Activated effector memory CD4-positive, alpha-beta T cell treated with Interleukin-2 at 50 U/mL for 16 hours (primary cell): ENCODE results near the gene CDH4.
A peak's percentile ranks its signal among the peaks of the same experiment; 100 is the strongest.

Source experiments
- DNase-seq: peaks from one replicate; pipeline ENCODE4 v3.0.0-alpha.2; 2020

The CDH4 gene

DNA sequence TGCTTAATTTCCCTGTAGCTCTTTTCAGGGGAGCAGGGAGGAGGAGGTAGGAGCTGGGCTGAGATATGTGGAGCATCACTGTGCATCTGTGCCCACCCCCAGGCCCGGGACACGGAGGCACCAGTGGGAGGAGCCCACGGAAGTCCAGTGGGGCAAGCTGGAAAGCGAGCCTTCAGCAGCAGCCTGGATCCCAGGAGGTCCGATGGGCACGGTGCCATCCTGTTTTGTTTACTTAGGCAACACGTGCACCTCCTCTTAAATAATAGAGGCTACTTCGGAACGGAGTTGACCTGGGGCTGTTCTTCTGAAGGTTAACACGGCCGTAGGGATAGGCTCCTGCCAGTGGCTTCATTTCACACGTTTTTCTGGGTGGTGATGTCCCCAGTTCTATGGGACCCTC is 51.6 kb downstream of the CDH4 start:
- no peak for DNase-seq

DNA sequence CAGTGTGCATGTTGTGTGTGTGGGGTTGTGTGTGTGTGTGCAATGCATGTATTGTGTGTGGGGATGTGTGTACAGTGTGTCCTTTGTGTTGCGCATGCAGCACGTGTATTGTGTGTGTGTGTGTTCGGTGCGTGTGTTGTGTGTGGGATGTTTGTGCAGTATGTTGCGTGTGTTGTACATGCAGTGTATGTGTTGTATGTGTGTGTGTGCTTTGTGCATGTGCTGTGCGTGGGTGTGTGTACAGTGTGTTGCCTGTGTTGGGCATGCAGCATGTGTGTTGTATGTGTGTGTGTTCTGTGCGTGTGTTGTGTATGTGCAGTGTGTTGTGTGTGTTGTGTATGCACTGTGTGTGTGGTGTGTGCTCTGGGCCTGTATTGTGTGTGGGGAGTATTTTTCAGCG is 52.7 kb downstream of the CDH4 start:
- no peak for DNase-seq

DNA sequence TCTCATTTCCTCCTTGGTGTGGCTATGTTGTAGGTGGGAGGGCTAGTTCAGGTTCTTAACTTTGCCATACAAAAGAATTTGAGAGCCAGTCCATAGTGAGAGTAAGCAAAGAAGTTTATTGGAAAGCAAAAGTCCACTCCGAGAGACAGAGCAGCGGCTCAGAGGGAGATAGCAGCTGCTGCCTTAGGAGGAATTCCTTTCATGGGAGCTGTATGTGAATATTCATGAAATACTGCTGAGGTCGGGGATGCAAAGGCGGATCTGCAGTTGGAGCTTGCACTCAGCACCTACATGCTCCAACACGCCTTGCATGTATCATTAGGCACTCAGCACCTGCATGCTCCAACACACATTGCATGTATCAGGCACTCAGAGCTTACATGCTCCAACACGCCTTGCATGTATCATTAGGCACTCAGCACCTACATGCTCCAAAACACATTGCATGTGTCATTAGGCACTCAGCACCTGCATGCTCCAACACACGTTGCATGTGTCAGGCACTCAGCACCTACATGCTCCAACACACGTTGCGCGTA is 54.9 kb downstream of the CDH4 start:
- DNase-seq: no peak

DNA sequence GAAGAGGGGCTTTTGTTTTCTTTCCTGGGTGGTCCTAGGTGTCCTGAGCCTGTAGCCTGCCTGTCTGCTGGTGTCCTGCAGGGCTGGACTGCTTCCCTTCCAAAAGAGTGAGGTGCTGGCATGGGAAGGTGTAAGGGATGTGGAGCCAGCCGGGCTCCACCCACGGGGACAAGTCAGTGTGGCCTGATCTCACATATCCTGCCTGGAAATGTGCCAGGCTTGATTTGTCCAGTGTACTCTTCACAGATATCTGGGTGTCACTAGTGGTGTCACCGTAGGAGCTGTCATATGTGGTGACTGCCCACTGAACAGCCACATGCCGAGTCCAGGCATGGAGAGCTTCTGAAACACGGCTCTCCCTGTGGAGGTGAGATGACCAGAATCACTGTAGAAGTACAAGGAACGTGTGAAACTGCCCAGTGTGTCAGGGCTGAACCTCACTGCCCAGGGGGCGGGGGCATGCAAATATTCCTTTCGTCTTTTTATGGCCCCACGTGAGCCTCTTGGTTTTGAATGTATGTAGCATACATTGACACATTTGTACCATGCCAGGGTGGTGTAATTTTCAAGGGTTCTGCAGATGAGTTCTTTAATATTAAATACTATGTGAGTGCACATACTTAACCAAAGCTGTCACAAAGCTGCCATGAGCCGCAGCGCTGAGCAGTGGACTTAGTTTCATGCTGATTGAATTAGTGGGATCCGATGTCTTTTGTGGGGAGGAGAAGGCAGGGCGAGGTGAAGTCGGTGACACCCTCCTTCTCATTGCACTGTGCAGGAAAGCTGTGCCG is 55.8 kb downstream of the CDH4 start:
- DNase-seq: no peak

DNA sequence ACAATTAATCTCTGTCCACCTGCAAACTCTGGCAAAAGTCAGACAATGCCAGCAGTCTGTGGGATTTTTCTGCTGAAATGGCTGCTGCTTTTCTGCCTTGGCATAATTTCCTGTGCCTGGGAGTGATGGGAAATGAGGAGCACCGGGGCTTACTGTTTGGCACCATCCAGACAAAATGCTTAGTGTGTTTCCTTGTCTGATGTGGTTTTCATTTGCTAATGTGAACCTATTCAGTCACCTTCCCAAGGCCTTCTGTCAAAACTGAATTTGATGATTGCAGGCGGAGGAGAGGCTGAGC is 56.4 kb downstream of the CDH4 start:
- DNase-seq: no peak

DNA sequence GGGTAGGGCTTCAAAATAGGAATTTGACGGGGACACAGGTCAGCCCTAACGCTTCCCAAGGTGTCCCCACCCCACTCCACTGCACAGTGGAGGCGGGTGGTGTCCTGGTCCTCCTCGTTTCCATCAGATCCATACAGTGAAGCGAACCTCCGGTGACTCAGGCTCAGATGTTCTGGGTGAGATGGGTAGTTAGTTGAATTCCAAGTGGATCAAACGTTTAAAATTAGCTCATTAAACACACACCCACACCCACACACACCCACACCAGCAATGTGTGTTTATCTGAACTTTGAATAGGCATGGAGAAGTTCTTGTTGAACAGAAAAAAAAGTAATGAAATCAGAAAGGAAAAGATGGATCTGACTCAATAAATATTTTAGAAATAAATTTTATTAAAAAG is 58.9 kb downstream of the CDH4 start:
- no peak for DNase-seq

DNA sequence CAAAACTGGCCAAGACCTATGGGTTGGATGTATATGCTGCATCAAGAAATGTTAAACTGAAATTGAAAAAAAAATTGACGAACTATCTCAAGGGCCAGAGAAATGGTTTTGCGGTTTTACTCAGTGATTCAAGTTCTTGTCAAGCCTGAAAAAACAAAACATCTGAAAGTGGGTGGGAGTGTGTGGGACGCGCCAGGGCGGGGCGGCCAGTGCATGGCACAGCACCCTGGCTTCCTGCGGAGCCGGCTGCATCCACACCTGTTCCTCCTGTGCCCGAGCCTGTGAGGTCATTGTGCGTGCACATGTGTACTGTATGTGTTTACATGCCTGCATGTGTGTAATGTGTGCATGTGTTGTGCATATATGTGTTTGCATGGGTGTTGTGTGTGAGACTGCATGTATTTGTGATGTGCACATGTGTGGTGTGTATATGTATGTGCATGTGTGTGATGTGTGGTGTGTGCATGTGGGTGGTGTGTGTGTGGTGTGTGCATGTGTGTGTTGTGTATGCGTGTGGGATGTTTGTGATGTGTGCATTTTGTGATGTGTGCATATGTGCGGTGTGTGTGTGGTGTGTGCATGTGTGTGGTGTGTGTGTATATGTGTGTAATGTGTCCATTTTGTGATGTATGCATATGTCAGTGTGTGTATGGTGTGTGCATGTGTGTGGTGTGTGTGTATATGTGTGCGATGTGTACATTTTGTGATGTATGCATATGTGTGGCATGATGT is 59.8 kb downstream of the CDH4 start:
- DNase-seq: no peak

DNA sequence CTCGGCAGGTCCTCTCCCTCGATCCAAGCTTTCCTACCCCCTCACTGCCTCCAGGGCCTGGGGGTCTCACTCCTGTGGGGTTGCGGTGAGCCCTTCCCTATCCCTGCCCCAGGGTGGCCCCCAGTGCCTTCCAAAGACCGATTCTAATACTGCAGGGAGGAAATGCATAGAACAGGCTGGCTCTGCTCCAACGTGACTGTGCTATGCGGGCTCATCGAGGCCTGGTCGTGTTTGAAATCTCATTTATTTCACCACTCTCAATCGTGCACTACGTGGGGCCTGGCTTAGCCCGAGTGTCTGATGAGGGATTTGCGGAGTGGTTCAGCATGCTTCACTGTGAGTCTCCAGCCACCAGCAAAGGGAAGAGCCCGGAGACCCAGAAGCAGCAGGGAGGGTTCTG is 60.9 kb downstream of the CDH4 start:
- no peak for DNase-seq

DNA sequence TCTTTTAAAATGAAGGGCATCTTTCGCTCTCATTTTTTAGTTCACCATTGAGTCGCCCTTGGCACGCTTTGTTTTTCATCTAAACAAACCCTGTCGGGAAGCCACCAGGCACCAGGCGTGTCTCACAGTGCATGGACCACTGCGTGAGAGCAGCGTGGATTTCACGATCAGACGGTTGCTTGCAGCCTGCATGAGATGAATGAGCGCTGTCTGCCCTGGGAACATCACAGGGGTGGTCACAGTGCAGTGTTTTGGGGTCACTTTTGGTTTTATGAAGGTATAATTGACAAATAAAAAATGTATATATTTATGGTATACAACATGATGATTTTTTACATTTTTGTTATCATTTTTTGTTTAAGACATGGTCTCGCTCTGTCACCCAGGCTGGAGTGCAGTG is 61.3 kb downstream of the CDH4 start:
- DNase-seq: no peak

DNA sequence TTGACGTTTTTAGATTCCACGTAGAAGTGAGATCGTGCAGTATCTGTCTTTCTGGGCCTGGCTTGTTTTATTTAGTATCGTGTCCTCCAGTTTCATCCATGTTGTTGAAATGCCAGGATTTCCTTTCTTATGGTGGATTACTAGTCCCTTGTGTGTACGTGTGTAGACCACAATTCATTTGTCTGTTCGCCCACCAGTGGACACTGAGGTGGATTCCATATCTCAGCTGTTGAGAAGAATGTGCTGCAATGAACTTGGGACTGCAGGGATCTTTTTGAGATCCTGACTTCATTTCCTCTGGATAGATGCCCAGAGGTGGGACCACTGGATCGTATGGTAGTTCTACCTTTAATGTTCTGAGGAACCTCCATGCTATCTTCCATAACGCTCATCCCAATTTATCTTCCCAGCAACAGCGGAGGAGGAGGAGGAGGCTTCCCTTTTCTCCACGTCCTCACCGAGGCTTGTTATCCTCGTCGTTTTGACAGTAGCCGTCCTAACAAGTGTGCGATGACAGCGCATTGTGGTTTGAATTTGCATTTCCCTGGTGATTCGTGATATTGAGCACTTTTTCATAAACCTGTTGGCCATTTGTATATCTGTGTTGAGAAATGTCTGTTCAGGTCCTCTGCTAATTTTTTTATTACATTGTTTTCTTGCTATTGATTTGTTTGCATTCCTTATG is 62.4 kb downstream of the CDH4 start:
- no peak for DNase-seq

DNA sequence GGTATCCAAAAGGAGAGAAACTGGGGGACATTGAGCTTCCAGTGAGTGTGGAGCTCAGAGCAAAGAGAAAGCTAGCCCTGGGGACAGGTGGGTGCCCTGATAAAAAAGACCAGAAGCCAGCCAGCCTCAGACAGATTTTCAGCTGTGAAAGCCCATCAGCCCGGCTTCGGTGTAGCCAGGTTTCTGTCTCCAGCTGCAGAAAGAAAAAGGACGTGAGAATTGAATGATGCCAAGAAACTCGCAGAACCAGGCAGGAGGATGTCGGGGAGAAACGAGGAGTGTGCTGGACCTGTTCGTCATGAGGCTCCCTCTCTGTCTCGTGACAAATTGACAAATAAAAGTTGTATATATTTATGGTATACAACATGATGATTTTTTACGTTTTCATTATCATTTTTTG is 63.3 kb downstream of the CDH4 start:
- DNase-seq: no peak

DNA sequence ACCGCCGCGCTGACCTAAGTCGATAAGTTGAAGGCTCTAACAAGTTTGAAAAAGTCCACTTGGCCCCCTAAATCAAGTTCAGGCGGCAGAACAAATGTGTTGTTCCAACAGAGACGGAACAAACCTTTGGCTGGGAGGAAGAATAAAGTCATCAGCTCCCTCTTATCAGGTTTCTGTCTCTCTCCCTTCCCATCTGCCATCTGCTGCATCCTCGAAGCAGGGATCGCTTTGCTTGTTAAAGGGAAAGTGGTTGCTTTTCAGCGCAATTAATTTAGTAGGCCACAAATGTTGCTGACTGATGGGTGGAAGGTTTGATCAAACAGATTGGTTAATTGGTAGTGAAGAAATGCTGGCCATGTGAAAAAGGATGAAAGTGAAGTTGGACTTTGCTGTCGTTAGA is 64.3 kb downstream of the CDH4 start:
- DNase-seq: no peak

DNA sequence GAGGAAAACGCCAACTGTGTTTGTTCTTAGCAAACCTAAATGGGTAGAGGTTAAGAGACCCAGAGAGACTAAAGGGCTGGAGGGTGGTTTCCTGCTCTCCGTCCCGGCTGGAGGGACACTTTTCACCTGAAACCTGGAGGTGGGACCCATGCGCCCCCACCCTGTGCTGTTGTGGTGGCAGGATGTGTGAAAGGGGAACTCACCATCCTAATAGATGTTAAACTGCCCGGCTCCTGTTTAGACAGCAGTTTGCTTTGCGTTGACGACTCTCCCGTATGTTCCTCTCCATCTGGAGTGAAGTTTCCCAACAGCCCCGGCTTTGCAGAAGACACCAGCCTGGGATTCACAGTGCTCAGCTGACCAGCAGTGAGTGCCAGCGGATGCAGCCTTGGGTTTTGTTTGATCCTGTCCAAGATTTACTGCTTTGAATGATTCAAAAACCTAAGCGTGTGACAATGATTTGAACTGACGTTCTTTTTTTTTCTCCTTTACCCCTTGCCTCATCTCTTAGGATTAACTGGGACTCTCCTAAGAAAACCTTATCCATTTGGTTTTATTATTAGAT is 66.0 kb downstream of the CDH4 start:
- DNase-seq: no peak

DNA sequence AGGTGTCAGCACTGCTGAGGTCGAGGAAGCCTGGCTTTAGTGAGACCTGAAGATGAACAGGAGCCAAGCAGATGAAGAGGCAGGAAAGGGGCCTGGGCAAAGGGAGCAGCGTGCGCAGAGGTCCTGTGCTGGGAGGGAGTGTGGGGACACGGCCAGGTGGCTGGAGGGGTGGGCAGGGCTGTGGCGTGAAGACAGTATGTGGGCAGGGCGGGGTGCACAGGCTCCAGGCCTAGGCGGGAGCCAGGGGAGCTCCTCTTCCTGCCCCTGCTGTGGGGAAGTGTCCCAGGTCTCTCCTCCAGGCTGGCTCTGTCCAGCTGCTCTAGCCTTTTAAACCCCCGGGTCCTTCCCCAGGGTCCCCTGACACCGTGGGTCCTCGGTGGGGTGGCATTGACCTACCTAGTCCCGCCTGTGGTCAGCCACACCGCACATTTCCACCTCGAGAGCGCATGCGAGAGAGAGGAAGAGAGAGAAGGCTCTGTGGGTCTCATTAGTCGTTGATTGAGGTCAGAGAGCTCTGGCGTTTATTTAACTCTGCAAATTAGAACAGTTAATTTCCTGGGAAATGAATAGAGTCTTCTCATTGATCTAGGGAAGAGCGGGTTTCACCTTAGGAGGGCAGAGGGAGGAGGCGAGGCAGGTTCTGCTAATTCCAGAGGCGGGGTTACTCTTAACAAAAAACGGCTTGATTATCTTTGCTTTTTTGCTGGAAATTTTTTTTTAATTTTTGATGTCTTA is 68.8 kb downstream of the CDH4 start:
- no peak for DNase-seq

DNA sequence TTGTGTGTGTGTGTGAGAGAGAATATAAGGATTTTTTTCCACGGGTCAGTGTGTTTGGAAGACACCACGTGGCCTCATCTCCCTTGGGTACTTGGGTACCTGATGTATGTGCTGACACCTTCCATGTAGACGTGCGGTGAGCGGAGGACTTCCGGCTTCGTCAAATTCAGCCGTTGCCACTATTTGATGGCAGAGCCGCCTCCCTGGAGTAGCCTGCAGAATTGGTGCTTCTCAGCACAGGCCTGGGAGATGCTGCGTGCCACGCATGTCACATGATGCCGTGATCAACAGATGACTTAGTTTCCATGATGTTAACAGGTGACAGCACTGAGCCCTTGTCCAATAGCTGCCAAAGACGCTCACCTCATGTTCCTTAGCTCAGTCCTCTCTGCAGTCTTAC is 69.4 kb downstream of the CDH4 start:
- no peak for DNase-seq

DNA sequence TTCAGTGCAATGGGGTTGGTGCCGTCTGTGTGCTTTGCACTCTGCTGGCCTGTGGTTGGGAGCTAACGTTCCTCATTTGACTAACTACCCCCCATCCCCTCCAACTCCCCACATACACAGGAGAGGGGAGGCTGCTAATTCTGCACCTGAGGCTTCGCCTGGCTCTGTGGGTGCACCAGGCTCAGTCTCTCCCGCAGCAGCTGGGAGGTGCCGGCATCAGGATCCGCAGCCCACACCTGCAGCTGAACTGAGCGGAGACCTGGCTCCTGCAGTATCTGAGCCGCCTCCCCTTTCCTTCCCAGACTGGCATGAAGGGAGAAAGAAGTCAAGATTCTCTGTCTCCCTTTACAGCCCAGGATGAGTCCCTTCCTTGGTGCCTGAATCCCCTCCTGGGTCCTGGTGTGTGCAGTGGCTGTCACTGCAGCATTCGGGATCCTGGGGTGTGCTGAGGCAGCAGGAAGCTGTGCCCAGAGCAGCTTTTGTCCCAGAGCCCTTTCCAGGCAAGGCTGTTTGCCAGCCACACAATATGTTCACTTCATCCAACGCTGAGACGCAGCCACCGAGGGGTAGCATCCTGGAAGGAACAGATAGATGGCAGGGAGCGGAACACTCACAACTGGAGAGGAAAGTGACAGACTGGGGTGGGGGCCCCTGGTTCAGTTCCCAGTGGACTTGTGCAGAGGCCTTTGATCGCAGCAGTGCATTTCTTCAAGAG is 70.2 kb downstream of the CDH4 start:
- DNase-seq: no peak

DNA sequence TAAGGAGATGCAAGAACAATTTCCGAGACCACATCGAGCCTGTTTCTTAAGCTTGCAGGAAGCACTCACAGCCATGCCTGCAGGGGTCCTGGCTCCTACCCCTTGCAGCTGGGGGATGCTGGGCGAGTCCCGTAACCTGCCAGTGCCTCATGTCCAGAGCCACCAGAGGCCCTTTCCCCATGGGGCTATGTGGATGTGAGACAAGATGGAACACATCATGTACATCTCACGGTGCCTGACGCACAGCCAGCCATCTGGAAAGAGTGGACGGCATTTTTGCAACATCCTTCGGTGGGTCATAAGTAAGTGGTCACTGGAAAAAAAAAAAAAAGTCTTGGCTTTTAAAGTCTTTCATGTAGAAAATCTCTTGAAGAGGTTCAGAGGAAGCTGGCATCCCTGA is 72.8 kb downstream of the CDH4 start:
- no peak for DNase-seq

DNA sequence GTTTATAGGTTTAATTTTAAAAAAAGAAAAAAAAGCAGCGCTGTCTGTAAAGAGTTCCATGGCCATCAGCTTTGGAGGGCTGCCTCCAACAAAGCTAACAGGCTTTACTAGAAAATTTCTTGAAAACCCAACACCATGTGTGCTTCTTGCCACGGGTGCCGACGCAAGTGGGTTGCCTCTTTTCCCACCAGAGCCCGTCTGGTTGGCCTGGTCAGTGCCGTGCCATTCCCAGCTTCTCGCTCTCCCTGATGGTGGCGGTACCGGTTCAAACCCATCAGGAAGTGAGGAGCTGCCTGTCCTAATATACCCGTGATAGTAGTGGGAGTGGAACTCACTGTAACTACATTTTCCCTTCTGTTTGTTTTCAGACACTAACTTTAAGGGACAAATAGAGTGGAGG is 73.7 kb downstream of the CDH4 start:
- no peak for DNase-seq

DNA sequence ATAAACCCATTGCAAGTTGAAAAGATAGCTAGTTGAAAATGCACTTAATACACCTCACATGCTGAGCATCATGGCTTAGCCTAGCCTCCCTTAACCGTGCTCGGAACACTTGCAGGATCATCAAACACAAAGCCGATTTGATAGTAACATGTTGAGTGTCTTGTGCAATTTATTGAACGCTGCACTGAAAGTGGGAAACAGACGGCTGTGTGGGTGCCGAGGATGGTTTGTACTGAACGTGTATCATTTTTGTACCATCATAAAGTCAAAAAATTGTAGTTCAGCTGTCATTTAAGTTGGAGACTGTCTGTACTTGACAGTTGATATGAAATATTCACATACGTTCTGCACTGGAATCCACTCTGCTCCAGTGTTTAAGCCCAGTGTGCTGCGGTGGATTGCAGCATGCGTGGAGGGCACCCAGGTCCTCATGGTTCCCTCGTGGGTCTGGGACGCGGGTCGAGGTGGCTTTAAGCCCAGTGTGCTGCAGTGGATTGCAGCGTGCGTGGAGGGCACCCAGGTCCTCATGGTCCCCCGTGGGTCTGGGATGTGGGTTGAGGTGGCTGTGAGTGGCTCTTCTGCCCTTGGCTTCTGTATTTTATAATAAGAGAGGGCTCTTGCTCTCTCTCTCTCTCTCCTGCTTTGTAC is 77.0 kb downstream of the CDH4 start:
- peak; percentile 1 for DNase-seq

DNA sequence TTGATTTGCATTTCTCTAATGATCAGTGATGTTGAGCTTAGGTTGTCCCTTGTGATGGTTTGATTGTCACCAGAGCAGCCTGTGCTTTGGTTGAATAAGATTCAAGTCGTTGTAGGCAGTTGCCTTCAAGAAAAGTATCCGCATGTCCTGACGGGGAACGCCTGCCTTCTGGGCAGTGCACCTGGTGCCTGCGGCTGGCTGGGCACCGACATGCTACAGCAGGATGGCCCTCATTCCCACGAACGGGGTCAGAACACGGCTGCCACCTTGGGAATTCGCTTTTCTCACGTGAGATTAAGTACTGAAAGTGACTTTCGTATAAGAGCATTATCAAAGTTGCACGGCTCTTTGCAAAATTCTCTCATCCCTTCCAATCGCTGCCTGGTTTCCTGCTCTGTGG is 78.4 kb downstream of the CDH4 start:
- no peak for DNase-seq

DNA sequence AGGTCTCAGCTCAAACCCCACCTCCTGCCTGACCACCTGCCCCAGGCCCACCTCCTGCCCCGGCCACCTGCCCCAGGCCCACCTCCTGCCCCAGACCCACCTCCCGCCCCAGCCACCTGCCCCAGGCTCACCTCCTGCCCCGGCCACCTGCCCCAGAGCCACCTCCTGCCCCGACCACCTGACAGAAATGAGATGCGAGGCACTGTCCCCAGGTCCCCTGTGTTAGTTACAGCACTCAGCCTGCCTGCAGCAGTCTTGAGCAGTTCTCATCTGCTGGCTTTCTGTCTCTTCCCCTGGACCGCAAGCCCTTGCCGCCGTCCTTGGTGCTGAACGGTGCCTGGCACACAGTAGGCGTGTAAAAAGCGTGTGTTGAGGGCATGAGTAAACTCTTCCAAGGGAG is 79.5 kb downstream of the CDH4 start:
- no peak for DNase-seq
